AML-193 (cell line): ENCODE results near the gene SLC35E2B.
"Not testable (repeated sequence)": the region's sequence is repeated elsewhere in the genome, so short reads cannot be mapped to it uniquely, and the experiment has no call there.

ENCODE experiments used
- DNase-seq, 2 experiments: peaks; one replicate each; lab custom pipeline; 2025; lab: John Stamatoyannopoulos, UW

The SLC35E2B gene

DNA sequence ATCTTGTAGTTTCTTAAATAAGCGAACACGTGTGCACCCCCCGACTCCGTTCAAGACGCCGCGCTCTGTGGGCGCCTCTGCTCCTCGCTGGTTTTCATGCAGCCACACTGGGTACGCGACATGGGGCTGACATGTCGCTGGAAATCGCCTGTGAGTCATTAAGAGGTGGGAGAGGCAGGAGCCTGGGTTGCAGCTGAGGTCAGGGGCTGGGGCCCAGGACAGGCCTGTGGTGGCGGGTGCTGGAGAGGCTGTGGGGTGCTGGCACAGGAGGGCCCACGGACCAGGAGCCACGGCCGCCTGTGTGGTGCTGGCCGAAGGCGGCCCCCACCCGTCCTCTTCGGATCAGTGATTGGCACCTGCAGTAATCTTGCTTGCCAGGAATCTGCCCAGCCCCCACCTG, 17.8 kb downstream of the SLC35E2B start:
- DNase-seq: not testable (repeated sequence)

DNA sequence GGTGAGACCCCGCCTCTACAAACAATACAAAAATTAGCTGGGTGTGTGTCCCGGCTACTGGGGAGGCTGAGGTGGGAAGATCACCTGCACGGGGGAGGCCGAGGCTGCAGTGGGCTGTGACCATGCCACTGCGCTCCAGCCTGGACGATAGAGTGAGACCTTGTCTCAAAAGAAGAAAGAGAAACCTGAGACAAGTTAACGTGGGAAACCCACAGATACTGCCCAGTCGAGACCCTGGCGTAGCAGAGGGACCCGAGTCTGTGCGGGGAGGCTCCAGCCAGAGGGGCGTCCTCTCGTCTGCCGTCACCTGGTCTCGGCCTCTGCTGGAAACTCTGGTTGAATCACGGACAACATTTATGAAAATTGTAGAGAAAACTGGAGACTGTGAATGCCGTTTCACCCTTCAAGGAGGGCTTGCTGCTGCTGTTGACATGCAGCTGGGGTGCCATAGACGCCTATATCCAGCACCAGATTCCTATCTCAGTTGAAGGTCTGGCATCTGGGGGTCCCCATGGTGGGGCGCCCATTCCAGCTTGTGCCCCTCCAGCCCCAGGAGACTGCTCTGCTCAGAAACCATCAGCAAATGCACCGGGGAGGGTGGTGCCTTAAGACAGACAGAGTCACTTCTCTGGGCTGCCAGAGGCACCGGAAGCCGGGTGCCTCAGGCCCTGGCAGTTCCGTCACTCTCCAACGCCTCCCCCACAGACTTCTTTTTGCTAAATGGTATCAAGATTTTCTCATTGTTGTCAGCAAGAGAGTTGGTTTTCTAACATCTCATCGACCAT, 20.2 kb downstream of the SLC35E2B start:
- DNase-seq: no peak

DNA sequence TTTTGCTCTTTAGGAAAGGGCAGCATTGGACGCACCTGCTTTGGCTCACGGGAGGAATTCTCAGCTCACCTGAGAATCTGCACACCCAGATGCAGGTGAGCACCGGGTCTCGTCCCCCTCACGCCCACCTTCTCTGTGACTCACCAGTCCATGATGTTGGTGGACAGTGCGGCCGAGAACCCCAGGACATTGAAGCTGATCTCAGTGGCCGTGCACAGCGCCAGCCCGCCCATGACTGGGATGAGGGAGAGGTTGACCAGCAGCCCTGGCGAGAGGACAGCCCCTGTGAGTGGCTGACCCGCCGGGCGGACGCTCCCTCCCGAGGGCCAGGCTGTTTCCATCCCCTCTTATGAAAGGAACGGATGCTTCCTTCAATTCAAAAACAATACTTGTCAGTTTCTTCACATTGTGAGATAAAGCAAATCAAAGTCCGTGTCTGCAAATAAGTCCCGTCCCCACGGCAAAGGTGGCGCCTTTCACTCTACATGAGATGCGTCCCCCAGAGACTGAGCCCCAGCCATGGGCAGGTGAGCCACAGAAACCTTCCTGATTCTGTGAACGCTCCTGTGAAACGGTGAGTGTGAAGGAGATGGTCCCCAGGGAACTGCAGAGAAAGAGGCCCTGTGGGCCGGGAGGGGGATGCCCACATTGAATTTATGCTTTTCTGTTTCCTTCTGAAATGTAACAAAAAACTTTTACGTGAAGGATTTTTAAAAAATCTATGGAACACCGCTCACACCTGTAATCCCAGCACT, 21.1 kb downstream of the SLC35E2B start:
- no peak for DNase-seq

DNA sequence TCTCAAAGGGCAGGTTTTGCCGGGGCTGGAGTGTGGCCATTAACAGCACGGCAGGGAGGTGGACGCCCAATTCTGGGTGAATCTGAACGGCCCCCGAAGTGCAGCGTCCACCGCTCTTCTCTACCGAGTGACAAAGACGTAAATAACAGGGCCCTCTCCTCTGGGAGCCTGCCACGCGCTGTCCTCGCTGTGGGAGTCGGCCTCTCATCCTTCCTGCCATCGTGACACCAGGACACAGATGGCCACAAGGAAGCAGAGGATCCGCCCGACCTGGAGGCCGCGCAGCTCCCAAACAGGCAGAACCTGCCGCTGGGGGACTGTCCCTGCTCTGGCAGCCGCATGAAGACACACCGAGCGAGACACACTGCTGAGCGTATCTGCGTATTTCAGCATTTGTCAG, 21.7 kb downstream of the SLC35E2B start:
- DNase-seq: no peak

DNA sequence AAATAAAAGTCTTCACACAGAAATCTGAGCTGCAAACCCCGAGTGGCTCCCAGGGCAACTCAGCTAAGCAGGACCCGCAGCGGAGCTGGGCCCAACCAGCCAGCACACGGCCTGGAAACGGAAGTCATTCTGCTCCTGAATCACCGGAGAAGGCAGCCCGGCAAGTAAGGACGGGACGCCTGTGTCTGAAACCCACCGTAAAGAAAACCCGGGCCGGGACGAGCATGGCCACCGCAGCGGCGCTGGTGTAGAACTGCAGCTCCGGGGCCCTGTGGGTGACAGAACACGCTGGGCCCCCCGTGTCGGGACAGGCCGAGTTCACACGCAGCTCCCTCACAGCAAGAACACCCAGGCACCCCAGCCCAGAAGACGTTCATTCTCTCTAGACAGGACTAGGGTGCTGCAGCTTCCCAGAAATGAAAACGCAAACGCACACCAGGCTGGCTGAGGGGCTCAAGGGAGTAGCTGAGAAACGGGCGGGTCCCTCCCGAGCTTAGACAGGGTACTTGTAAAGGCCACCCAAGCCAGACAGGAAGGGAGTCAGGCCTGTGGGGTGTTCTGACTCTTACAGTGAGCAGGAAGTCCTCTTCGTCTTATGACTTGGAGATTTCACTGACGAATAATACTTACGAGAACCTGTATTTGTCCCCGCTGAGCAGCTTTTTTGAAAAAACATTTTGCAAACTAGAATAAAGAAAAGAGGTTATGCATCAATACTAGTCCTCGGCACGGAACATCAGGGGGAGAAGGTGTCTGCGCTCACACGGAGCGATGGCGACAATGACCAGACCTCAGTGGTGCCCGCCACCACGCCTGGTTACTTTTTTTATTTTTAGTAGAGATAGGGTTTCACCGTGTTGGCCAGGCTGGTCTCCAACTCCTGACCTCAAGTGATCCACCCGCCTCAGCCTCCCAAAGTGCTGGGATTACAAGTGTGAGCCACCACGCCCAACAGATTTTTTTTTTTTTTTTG, 22.8 kb downstream of the SLC35E2B start:
- no peak for DNase-seq

DNA sequence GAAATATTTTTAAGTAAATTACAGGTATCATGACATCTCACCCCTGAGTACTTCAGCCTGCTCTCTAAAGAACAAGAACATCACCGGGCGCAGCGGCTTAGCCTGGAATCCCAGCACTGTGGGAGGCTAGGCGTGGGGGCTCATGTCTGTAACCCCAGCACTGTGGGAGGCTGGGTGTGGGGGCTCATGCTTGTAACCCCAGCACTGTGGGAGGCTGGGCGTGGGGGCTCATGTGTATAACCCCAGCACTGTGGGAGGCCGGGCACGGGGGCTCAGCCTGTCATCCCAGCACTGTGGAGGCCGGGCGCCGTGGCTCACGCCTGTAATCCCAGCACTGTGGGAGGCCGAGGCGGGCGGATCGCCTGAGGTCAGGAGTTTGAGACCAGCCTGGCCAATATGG, 26.1 kb downstream of the SLC35E2B start:
- no peak for DNase-seq

DNA sequence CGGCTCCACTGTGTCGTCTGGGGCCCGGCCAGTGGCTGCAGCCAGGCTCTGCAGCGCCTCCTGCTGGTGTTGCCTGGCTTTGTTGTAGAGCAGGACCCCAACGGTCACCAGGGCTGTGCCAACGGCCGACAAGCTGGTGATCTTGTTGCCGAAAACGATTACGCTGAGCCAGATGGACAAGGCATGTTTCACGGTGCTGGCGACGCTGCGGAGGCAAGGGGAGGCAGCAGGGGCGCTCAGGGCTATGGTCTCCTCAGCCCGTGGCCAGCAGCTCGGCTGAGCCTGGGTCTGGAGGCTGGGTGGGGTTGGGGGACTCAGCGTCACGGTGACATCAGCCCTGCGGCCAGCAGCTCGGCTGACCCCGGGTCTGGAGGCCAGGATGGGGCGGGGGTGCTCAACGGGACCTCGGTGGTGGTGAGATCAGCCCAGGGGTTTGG, 26.8 kb downstream of the SLC35E2B start:
- DNase-seq: peak in 1 of 2 experiments; percentile 6

DNA sequence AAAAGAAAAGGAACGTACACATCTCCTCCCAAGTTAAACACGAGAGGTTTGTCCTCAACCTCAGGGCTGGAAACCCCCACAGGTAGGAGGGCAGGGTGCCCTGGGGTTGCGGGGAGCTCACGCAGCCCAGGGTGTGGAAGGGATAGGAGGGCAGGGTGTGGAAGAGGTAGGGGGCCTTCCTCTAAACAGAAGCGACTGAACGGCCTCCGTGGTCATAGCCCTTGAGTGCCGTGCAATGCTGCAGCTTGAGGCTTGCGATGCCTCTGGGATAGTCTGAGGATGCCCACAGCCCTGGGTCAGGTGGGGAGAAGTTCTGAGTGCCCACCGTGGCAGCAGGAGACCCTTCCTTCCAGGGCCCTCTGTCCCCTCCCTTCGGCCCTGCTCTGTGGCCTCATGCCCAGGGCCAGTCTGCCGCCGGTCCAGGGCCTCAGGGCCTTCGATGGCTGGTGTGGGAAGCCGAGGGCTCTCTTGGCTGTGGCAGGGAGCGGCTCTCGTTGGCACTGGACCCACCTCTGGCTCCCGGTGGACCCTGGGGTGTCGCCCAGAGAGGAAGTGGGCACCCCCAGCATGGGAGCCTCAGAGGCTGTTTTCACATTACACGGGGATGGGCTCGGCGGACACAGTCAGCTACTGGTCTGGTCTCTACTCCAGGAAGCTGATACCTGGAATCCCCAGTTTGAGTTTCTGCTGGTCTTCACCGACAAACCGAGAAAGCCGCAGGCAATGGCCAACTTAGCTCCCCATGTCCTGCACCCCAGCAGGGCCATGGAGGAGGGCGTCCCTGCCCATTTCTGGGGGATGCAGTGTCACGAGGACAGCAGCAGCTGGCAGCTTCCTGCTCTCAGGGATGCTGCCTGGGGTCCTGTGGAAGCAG, 27.4 kb downstream of the SLC35E2B start:
- no peak for DNase-seq

DNA sequence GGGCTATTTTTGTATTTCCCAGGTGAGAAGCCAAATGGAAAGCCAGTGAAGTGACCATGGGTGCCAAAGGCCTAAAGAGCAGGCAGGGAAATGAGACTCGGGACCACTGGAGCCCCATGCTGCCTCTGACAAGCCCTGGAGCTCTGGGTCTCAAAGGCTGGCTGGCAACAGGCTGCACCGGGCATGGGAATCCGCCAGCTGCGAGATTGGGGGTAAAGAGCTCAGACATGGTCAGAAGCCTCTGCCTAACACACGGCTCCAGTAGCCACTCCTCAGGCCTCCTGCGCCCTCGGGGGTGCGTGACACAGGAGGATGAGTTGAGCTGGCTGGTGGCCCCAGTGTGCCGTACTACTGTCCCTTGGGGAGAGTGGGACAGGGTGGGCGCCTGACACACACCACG, 28.3 kb downstream of the SLC35E2B start:
- DNase-seq: not testable (repeated sequence)

DNA sequence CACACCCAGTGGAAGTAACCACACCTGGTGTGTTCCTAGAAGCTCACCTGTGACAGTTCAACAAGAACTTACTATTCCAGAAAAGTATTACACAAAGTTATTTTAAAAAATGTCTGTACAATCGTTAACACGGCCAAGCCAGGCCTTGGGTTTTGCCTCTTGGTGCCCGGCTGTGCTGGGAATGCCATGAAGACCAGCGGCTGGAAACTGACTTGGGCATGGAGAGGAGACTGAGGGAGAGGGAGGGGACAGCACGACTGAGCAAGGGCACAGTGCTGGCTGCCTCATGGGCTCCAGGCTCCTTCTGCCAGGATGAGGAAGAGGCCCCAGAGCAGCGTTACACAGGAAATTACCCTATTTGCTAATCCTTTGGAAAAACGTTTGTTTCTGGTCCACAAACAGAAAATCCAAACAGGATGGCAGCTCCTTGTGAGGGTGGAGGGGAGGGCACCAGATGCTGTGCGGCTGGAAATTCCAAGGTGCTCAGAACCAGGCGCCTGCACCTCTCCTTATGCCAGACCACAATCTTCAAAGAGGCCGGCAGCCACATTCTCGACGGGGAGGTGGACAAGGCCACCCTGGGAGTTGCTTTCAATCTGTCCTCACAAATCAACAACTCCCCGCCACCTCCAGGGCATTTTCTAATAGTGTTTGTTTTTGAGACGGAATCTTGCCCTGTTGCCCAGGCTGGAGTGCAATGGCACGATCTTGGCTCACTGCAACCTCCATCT, 29.6 kb downstream of the SLC35E2B start:
- DNase-seq: not testable (repeated sequence)

DNA sequence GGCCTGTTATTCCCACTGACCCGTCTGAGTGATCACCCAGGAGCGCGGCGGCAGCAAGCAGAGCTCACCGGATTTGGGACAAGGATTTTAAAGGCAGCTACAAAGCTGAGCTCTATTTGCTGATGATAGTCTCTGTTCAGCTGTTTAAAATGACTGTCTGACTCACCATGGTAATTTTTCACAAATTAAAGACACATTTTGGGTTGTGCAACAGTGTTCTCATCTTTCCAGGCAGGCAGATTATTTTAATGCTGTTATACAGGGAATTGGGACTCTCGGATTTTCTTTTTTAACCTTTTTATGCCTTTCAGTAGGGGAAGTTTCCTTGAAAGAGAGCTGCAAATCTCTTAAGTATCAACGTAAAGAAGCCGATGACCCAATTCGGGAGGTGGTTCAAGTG, 30.2 kb downstream of the SLC35E2B start:
- not testable (repeated sequence) for DNase-seq

DNA sequence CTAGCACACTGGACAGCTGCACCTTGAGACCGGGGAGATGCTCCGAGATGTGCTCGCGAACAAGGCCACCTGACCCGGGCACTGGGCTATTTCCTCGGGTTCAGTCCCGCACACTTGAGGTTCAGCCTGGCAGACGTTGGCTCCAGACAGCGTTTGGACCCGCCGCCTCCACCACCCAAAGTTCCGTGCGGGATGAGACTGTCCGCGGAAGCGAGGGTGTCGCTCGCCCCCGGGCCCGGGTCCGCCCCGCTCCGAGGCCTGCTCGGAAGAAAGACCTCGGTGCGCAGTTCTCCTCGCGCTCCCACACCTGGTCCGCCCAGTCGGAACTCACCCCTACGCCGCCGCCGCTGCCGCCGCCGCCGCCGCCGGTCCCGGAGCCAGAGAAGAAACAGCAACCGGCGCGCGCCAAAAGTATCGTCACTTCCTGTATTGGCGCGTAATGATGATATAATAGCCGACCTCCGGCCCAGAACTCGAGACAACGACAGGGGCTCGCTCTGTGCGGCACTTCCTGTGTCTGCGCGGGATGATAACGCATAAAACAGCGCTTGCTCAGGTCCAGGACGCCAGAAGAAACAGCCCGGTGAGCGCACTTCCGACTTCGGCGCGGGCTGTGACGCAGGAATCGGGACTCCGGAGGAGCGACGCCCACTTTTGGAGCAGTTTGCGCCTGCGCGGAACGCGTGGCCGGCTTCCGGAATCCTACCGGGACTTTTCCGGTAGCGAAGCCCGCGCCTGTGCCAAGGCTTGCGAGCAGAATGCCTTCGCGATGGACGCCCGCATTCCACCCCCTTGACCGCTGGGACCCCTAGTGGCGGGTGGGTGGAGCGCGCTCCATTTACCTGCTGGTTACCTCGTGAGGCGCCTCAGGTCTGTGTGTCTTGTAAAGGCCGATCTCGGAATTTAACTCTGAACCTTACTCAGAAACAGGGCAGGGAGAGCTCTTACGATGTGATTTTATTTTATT, 33.7 kb downstream of the SLC35E2B start, which contains the start of gene CDK11B:
Gene CDK11B, minus strand, starts transcription at position 422 of the 967 bp plus-strand sequence. CDS start 1,519 bp downstream, outside the sequence.
- peak; percentile 80 to 81 for DNase-seq

DNA sequence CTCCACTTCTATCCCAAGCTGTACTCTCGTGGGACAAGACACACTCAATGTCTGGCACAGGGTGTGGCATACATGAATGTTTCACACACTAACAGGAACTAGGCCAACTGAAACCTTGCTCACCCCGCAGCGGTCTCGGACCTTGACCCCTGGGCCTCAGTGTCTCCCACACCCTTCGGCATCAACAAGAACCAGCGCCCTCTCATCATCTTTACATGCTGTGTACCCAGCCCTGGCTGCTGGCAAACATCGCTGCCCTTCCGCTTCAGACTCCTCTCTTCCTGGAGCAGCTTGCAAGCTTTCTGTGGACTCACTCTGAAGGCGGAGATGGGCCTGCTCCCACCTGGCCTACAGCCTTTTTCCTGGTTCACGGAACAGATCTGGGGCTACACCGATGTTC, 44.3 kb downstream of the SLC35E2B start:
- not testable (repeated sequence) for DNase-seq

DNA sequence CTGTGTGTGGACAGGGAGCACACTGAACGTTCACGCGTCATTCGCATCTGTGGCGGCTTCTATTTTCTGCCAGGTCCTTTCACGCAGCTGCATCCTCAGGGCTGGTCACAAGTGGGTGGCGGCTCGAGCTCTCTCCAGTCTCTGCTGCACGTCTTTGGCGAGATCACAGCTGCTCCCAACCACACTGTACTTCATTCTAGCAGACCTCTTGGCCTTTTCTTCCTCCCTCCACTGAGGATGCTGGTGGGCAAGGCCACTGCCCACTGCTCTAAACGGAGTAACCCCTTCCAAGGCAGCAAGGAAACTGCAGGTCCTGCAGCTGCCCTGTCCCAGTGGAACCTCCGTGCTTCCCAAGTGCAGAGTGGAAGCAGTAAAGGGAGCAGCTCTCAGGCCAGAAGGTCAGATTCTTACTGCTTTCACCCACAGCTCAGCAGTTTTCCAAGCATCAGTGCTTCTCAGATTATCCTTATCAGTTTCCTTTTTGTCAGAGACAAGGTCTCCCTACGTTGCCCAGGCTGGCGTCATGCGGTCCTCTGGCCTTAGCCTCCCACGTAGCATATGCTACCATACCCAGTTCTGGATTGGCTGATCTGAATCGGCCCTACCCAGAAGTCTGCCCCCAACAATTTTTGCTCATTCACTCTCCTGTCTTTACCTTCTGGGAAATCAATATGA, 44.9 kb downstream of the SLC35E2B start:
- not testable (repeated sequence) for DNase-seq

DNA sequence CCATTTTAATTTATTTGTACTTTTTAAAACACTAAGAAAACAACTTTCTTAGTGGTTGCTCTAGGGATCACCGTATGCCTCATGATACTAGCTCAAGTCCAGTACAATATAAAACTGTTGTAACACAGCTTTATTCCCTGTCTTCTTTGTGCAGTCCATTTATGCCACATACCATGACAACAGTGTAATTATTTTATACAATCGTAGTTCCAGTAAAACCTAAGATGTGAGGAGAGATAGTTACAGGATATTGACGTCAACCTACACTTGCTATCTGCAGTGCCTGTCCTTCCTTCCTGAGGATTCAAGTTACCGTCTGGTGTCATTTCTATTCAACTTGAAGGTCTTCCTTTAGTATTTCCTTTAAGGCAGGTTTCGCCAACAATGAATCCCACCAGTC, 46.3 kb downstream of the SLC35E2B start:
- not testable (repeated sequence) for DNase-seq

DNA sequence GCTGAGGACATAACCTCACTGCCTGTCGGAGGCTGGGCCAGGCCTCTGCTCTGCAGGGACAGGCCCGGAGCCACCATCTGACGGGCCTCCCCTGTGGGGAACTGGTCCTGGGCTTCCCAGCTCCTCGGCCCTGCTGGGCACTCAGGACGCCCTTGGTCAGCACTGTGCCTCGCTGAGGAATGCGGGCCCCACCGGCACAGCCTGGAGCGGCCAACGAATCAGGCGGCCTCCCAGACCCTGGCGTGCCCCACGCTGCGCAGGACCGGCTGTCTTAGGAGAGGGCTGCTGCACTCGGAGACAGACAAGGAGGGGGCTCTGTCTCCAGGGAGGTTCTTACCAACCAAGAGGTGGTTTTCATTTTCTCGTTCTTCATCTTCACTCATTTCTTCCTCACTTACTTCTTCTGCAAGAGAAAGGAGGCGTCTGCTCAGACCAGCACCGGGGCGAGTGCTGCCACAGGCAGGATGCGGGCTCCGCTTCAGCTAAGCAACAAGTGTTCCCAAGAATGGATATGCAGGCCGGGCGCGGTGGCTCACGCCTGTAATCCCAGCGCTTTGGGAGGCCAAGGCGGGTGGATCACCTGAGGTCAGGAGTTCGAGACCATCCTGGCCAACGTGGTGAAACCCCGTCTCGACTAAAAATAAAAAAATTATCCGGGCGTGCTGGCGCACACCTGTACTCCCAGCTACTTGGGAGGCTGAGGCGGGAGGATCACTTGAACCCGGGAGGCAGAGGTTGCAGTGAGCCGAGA, 51.7 kb downstream of the SLC35E2B start:
- DNase-seq: not testable (repeated sequence)

DNA sequence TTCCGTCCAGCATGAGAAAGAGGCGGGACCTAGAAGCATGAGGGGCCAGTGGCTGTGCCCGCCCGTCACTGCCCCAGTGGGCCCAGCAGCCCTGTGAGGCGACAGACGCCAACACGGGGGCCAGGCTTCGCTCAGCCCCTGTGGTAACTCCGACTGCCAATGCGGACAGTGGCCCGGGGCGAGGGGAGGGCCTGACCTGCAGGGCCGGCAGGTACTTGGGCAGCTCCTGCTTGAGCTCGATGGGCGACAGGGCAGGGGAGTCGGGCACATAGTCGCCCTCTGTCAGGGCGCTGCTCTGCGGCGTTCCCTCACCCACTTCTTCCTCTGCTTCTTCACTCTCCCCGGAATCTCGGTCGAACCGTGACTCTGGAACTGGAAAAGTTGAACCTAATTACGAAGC, 52.5 kb downstream of the SLC35E2B start:
- DNase-seq: not testable (repeated sequence)

DNA sequence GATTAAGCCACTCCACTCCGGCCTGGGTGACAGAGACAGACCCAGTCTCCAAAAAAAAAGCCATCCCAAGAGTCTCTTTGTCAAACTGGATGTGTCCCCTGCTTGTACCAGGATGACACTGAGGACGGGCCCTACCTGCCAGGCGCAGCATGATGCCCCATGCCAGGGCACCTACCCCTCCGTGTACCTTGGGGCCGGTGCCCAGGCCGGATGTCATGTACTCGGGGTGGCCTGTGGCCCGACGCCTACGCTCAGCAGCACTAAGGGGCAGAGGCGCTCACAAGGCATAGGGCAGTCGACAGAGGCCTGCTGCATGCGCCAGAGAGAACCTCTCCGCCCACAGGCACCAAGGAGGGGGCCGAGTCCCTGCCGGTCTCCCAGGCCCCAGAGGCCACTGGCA, 53.2 kb downstream of the SLC35E2B start:
- not testable (repeated sequence) for DNase-seq
